Epidermal melanocyte (primary cell): ENCODE results near the gene STYXL1.
"Not testable (repeated sequence)": the region's sequence is repeated elsewhere in the genome, so short reads cannot be mapped to it uniquely, and the experiment has no call there.

Source experiments
- DNase-seq: peaks from one replicate; pipeline ENCODE4 v3.0.0; 2011; ENCODE audit warnings: low spot score; ENCODE audit not compliant: insufficient read length

The STYXL1 gene

GRCh38 chr7:76066716-76067503 is 19.1 kb upstream of the STYXL1 start:
- DNase-seq: no peak

- no peak for DNase-seq
Observed at GRCh38 chr7:76065016-76065612, 17.3 kb upstream of the STYXL1 start.

- DNase-seq: no peak
Observed at GRCh38 chr7:76064208-76064970, 16.6 kb upstream of the STYXL1 start.

- no peak for DNase-seq
Observed at GRCh38 chr7:76063525-76063924, 15.7 kb upstream of the STYXL1 start.

- DNase-seq: no peak
Observed at GRCh38 chr7:76063114-76063513, 15.3 kb upstream of the STYXL1 start.

GRCh38 chr7:76062254-76062653 is 14.5 kb upstream of the STYXL1 start:
- no peak for DNase-seq

GRCh38 chr7:76060842-76061241 is 13.0 kb upstream of the STYXL1 start:
- no peak for DNase-seq

GRCh38 chr7:76058745-76059144 is 10.9 kb upstream of the STYXL1 start:
- DNase-seq: not testable (repeated sequence)

GRCh38 chr7:76057813-76058145 is 10.0 kb upstream of the STYXL1 start:
- no peak for DNase-seq

GRCh38 chr7:76057103-76057812 is 9.5 kb upstream of the STYXL1 start:
- DNase-seq: no peak

- no peak for DNase-seq
Observed at GRCh38 chr7:76056241-76056640, 8.4 kb upstream of the STYXL1 start.

GRCh38 chr7:76054123-76055120 is 6.6 kb upstream of the STYXL1 start:
- DNase-seq: no peak

- no peak for DNase-seq
Observed at GRCh38 chr7:76053461-76053860, 5.7 kb upstream of the STYXL1 start.

GRCh38 chr7:76052681-76053080 is 4.9 kb upstream of the STYXL1 start:
- DNase-seq: not testable (repeated sequence)

GRCh38 chr7:76051840-76052239 is 4.0 kb upstream of the STYXL1 start:
- DNase-seq: no peak

GRCh38 chr7:76050545-76050944 is 2.7 kb upstream of the STYXL1 start:
- no peak for DNase-seq

- no peak for DNase-seq
Observed at GRCh38 chr7:76049295-76049694, 1.5 kb upstream of the STYXL1 start.

- no peak for DNase-seq
Observed at GRCh38 chr7:76048668-76048988, 828 bp upstream of the STYXL1 start.

- DNase-seq: no peak
Observed at GRCh38 chr7:76047305-76047810, 442 bp downstream of the STYXL1 start.

GRCh38 chr7:76044375-76044865 is 3.4 kb downstream of the STYXL1 start:
- DNase-seq: no peak
